NCI-H1694 treated with DMSO at 0.1 percent for 48 hours (cell line): Measurements from ENCODE around the gene ERVW-1.

Experiments
- DNase-seq: peaks from one replicate; lab custom pipeline; 2025; lab: John Stamatoyannopoulos, UW

The ERVW-1 gene

DNA sequence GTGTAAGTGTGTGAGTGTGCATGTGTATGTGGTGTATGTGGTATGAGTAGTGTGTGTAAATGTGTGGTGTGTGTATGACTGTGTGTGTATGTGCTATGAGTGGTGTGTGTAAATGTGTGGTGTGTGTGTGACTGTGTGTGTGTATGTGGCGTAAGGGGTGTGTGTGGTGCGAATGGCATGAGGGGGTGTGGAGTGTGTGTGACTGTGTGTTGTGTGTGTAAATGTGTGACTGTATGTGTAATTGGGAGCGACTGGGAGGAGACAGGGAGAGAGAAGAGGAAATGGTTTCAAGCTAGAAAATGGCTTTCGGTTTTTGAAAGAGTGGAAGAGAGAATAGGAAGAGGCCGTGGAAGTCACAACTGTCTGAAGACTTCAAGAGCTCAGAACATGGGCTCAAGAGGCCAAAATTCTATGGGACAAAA is 54.0 kb downstream of the ERVW-1 start:
- DNase-seq = no peak

DNA sequence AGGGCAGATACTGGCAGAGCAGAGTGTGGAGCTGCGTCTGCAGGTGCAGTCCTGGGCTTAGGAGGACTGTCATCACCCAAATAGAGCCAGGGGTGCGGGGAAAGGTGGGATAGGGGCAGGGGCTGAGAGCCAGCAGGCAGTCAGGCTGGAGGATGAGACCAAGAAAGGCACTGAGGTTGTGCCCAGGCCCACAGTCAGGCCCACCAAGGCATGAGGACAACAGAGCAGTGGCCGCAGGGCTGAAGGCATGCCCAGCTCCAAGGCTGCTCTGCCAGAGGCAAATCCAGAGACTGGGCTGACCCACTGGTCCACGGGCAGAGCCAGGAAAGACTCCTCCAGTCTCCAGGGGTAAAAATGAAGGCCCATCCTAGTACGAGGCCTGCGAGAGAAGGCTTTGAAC is 54.8 kb downstream of the ERVW-1 start:
- no peak for DNase-seq

DNA sequence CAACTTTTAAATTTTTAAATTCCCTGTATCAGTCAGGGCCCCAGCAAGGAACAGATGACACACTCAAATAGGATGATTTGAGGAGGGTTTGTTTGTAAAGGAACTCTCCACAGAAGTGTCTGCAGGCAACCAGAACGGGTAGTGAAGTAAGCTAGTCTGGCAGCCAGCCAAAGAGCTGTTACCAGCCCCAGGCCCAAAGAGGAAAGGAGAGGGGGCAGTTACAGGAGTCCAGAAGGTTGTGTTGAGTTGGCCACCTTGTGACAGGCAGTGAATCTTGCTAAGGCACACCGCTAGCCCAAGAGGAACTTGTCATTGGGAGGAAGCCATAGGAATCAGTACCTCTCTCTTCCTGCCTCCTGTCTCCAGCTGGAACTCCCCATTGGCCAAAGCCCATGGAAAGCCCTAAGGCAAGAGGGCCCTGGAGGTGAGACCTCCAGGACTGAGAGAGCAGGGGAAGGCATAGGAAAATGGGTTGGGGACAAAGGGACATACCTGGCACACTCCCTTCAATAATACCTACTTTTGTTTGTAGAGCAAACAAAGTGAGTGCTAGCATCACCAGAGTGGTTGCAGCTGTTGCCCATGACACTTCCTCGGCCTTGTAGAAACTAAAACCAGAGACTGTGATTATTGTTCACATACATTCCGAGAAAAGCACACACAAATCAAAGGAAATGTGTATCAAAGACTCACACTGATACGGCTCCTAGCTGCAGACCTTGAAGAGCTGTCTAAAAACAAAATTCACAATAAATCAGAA is 55.9 kb downstream of the ERVW-1 start:
- DNase-seq = no peak
